ENCODE data around the gene CD46.

Gene CD46

DNA sequence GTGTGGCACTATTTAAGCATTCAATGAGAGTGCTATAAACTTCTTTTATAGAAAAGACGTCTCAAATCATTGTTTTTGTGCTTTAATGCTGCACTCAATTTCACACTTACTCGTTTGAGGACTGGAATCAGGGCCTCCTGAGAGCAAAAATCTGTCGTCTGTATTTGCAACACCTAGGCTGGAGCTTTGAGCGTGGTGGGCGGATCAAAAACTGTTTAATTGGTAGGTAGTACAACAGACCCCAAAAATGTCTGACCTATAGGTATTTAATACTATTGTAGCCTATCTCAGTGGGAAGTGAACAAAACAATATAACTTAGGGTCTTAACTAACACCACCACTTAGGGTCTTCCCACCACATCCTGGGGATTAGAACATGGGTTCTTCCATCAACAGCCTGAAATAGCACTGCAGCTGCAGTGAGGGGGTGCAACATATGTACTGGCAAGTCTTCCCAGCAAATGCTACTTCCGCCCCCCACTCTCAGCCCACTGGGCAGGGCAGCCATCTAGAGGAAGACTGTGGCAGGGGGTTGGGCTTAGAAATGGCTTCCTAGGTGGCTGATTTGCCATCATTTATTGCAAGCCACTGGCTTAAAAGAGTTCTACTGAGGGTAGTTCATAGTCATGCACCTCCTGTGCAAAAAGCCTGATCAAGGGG is 48.3 kb downstream of the CD46 start:
- FAIRE-seq, result no peak

DNA sequence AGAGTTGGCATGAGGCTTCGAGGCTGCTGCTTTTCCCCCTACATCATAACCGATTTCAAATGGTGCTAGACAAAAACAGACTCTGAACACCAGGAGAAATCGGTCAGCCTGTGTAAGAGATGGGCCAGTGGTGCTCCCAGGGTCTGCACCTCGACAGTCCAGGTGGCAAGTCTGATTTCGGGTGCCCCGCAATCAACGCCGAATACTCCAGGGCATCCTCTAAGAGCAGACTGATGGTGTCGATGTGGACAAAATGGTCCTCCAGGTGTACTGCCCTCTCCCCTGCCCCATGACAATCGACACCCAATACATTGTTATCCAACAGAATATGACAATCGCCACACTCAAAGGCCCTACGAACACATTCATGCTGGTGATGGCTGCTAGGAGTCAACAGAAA is 50.0 kb downstream of the CD46 start:
- FAIRE-seq, result no peak

DNA sequence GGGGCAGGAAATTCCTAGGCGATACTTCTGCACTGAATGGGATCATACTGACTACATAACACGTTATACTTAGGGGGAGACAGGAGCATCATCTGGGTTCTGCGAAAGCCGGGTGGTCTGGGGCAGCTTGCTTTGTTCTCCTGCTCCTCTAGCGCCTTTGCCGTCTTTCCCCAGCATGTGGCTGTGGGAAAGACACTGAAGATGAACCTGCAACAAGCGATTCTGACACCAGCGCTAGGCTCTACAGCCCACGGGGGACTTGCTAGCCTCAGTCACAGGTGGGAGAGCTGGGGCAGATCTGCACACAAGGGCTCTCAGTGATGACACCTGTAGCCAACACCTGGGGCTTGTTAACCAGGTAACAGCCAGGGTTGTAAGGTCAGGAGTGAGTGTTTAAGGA is 51.8 kb downstream of the CD46 start:
- FAIRE-seq, result no peak

DNA sequence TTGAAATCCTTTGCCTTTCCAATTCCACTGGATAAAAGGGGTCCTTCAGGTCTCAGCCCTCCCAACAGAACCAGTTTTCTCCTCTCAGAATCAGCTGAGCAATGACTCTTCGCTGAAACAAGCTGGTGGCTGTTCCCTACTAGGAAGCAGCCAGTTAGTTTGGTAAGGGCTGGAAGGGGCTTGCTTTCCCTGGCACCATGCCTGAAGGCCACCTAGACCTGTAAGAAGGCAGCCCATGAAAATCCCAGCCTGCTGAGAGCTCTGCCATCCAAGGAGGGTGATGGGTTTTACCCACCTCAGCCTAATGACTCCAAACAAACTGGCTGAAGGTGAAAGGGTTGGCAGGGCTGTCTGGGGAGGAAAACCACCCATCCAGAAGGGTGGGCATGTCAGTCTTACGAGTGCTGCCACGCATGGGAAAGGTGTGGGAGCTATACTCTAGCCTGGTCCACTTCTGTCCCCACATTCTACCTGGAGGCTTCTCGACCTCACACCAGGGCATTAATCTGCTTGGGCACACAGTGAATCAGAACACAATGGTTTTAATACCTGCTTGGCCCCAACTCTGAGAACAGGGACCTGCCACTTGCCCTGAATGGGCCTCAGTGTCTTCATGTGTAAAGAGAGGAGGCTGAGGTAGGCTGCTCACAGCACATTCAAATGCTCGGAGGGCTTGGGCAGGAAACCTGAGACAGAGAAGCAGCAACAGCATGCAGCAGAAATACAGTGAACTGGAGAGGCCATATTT is 53.0 kb downstream of the CD46 start:
- FAIRE-seq, result no peak

DNA sequence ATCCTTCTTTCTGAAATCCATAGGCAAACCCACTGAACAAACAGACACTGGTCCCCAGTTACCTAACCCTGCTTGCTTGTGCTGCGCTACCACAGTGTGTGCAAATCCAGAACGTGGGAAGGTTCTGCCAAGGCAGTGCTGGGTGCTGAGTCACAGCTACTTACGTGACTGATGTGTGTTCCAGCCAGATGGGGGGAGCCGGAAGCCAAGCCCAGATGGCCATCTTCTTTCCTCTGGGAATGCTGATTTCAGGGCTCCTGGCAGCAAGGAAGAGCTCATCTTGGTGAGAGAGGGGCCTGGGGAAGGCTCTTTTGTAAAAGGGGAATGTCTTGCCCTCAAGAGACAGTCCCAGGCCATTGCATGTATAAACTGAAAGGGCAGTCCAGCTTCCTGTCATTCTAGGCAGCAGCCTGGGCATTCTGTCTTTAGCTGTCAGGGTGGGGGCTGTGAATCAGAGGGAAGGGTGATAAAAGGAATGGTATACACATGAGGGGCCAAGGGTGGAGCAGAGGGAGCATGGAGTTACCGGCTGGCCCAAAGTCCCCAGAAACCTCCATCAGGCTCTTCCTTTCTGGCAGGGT is 54.1 kb downstream of the CD46 start:
- no peak for FAIRE-seq

DNA sequence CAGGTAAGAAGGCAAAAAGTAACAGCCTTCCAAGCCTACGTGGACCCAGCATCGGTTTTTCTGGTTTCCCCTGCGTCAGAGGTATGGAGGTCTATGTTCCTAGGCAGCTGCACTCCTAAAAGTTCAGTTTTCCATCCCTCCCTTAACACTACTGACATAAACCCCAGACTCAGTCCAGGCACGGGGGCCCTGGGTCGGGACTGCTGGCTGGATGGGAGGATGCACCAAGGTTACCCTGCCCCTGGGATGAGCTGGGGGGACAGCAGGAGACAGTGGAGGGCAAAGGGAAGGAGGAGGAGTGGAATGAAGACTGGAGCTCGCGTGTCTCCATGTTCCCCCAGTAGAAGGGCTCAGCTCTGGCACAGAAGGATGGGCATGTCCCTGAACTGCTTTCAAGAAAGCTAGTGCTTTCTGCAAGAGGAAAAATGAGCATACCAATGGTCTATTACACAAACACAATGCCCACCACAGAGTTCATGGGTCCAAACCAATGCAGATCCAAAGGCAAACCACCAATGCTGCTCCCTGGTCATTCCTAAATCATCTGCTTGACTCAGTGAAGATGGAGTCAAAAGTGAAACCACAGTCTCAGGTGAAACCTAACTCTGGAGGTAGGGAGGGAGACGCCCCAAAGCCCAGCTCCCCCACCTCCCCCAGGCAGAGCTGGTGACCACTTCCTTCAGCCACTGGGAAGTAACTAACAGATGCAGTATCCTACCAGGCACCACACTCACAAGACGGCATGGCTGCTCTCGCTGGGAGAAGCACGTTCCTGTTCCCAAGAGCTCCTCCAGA is 54.9 kb downstream of the CD46 start:
- no peak for FAIRE-seq

DNA sequence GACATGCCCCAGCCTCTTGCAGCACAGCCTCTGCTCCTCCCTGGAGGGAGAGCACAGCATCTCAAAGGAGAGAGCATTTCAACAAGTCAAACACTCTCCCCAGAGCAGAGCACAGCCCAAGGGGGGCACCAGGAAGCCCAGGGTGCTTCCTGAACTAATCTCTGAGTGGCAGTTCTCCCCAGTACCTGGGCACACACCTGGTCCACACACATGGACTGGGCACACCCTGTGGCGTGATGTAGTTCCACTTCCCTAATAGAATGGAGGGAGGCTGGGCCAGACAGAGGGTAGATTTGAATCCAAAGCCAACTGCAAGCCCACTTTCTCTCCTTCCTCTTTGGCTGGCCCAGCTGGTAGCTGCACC is 55.5 kb downstream of the CD46 start:
- no peak for FAIRE-seq

DNA sequence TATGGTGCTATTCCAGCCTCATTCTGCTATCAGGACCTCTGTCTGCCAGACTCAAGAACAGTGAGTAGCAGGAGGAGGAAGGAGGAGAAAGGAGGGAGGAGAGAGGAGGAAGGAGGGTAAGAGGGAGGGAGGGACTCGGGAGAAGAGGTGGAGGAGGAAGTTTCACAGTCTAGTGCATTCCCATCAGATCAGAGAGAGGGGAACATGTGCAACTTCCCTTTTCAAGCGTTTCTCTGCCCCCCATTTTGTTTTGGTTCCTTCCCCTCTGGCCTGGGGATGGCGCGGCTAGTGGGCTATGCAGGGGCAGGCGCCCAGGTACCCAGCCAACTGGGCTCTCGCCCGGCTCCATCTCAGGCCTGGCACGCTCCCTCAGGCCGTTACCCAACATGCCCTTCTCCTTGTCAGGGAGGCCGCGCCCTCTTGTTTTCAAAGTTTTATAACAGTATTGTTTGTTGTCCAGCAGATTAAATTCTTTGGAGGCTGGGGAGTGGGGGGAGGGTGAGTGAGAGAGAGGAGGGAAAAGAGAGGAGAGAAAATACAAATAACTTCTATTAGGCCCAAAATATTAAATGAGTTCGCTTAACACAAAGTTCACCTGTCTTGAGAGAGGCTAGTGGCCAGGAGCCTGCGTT is 56.0 kb downstream of the CD46 start:
- no peak for FAIRE-seq

DNA sequence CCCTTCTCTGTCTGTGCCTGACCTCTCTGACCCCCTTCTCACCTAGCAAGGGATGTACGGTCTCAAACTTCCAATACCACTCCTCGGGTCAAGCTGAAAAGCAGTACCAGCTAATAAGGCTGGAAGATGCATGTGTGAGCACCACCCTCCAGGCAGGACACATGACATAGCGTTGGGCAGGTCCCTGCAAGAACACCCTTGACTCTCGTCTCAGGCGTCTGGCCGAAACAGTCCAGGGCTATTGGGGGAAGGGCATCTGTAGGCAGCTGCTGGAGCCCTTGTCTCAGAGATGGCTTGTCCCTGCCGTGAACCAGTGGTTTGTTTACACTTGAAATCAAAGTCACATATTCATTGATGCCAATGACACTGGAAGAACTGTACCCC is 56.5 kb downstream of the CD46 start:
- no peak for FAIRE-seq

DNA sequence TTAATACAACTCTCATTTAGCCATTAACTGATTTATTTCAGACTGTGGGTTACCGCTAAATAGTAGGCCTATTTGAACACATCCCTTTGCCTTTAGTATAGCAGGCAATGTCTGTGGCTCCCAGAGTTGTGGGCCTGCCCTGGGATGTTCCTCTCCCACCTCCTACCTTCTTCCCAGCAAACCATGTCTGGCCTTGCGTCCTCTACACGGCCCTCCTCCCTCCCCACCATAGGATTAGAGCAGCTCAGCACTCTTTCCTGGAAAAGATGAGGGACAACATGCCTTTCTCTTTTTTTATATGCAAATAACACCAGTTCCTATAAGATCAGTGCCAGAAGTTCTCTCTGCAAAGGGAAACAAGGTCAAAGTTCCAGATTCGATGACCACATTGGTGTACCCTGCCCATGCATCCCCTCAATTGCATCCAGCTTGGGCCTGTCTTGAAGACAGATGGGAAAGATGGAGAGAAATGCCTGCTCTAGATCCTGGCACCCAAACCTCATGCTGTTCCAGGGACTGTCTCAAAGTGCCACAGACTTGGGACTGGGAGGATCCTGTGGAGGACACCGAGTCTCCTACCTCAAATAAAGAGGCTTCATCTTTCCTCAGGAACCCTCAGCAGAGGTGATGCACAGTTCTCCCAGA is 57.2 kb downstream of the CD46 start:
- FAIRE-seq, result no peak

DNA sequence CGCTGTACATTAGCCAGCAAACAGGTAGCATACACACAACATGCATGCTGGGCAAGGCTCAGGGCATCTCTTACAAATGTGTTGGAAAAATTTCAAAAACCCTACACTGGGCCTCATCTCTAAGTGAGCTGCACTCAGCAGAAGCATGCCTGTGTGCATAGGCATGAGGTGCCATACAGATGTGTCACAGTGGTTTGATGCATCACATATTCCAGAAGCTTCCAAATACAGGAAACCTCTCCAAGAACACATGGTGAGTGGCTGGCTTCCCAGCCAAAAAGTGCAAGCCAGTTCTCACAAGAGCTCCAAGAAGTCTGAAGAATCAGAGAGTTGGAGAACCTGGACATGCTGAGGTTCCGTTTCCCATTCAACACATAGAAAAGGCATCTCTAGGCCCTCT is 58.3 kb downstream of the CD46 start:
- FAIRE-seq, result no peak

DNA sequence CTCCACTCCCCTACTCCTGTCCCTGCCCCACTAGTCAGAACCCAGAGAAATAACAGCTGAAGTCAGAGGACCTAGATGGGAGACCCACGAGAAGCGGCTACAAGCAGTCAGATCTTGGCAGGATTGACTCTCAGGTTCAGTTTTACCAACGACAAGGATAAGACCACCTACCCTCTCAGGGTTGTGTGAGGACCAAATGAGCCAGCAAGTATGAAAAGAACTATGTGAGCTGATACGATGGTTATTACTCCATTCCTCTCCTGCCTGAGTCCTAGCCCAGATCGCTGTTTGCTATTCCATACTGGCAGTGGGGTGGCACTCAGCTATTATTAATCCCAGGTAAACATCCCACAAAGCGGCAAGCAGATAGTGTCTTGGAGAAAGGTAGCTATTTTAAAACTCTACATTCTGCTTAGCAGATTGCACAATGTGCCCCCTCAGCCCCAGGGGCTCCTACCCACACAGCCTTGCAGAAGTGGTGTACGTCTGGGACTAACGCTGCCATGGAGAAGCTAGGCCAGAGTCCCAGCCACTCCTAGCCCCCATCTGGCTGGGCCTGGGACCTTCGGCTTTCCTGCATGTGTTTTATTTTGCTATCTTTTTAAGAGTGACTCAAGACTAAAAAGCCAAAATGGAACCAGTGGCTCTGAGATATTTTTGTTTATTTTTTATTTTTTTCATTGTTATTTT is 58.9 kb downstream of the CD46 start:
- no peak for FAIRE-seq

DNA sequence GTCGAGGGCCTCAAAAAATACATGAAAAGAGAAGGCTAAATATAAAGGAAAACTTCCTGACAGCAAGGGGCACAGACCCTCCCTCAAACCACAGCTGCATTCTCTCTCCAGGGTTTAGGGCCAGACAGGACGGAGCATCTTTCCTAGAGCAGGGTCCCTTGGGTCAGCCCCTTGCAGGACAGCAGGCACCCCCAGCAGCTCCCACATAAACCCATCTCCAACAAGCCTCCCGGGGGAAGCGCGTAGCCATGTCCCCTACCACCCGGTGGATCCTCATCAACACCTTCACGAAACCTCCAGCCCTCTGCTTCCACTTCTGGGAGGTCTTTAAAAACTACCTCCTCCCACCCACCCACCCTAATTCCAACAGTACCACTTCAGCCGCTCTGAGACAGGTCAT is 59.5 kb downstream of the CD46 start:
- FAIRE-seq, result no peak

DNA sequence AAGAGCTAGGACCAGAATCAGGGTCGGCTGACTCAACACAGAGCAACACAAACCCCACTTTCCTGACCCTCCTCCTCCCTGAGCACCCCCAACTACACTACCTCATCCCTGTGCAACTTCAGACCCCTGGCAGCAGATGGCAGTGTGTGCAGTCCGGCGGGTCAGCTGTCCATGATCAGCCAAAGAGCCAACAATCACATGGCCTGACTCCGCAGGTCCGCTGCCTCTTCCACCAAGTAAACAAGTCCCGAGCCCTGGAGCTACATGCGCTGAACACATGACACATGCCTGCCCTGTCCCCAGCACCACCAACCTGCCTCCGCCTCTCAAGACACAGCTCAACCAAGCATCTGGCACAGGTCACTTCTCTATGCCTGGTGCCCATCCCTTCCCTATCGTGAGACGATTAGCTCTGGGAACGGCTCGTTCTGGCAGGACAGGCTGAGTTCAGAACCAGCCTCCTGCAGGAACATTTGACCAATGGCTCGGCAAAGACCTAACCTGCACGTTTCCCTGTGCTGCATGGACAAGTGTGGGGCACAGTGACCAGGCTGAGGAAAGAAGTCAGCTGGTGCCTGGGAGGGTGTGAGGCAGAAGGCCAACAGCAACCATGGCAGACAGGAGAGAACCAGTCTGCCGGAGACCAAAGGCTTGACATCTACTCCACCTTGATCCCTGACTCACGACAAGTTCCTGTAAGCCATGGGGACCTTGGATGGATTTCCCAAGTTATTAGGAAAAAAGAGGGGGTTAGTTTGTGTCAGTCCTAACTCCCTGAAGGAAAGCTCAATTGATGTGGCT is 60.3 kb downstream of the CD46 start:
- FAIRE-seq, result no peak

DNA sequence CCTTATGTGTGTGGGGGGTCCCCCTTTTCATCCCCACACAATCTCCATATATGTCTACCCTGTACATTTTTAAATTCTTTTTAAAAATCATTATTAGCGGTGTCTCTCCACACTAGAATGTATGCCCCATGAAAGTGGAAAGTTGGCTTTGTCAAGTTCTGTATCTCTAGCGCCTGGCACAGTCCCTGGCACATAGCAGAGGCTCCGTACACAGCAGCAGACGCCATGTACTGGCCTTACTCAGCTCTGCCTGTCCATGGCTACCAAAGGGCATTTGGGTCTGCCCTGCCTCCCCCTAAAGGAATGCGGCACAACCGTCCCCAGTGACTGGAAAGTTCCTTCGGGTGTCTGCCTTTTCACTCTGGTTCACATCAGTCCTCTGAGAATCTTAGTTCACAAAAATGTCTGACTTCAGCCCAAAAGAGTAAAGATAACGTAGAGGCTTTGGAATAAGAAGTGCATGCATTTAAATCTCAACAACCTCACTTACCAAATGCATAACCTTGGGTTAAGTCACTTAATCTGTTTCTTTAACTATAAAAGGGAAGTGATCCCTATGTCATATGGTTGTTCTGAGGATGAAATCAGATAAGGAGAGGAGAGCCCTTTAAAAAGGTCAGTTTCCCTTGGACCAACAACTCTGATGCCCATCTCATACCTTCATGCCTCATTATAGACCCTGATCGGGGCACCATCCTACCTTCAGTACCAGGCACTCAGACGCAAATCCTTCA is 61.1 kb downstream of the CD46 start:
- FAIRE-seq, result no peak

DNA sequence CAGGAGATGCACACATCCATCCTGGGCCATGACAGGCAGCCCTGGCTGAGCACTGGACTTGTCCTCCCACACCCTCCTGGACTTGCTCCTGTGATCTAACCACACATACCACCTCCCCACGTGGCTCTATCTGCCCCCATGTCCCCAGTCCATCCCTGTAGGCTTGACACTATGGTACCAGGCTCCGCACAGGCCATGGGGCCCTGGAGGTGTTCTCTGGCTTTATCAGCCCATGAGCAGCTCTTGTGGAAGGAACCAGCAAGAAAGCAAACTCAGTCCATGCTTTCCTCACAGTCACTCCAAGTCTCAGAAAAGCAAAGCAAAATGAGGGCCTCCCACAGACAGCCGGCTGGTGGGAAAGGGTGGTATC is 61.6 kb downstream of the CD46 start:
- FAIRE-seq, result no peak

DNA sequence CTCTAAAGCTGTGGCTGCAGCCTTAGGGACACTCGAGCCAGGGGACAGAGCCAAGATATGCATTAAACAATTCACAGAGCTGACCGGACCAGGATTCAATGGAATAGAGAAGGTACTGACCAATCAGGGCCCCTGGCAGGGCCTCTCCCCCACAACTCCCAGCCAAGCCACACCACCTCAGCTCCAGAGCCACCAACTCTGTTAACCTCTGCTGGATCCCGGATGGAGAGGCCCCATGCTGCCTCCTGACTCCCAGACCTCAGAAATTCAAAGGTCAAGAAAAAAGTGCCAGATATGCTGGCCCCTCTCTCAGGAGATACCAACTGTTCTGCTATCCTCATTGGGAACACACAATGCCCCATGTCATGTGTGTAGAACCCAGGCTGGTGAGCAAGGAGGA is 62.1 kb downstream of the CD46 start:
- FAIRE-seq, result no peak

DNA sequence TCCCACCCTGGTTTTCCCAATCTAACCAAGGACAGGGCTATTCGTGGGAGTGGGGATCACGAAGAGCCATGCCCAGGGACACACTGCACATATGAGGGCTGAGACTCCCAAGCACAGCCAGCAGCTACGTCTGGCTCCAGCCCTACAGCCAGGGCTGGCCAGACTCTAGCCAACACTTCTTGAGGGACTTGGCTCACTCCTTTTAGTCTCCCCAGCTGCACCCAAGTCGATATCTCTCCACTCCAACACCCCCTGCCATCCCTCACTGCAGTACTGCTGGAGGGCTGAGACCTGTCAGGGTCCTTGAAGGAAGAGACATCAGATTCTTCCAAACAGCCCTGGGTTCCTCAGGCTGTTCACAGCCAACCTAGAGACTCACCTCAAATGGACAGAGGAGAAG is 62.6 kb downstream of the CD46 start:
- no peak for FAIRE-seq

DNA sequence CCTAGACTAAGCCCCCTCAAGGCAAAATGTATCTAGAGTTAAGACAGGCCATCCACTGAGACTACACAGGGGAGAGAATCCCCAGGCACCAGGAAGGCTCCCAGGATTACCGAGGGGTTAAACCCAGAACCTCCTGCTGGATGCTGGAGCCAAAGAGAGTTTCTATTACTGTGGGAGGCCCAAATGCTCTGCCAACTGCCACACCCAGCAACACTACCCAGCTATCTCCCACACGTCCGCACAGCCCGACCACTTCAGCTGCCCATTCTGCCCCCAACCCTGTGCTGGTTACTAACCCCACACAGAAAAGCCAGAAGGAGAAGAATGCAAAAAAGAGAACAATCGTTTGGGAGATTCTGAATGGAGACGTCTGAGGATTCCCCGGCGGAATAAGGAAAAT is 63.6 kb downstream of the CD46 start:
- FAIRE-seq, result no peak

DNA sequence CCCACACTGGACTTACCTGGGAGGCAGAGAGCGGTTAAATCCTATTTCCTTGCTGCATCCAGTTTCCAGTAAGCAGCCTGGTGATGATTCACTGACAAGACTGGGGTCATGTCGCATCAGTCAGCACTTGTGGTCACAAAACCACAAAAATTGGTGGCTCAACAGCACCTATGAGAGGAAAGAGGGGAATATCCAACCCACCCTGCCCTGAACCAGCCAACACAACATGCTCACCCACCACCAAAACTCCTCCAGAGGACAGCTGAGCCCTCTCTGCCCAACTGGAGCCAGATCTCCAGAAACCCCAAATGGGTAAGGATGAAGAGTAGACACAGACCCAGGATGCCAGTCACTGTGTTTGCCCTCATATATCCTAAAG is 64.0 kb downstream of the CD46 start:
- no peak for FAIRE-seq

DNA sequence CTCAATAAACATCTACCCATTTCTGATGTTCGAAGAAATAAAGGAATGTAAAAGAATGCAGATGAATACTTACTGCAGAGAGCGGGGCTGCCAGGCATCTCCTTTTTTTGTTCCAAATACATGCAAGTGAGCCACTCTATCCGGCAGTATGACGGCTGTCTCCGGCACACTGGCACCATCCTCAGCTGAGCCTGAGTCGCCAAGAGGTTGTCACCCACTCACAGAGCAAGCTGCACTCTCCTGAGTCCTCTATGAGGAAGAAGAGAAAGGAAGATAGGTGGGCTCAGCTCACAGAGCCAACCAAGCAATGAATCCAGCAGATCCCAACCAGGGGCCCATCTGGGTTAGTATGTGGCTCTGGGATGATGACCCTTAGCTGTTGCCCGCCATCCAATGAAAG is 65.3 kb downstream of the CD46 start:
- FAIRE-seq, result no peak

Measured in TTC549 (cell line).